Left lung (tissue), 14 donors: Measurements from ENCODE around the gene OSTM1. TPM values are rescaled to one million over a fixed set of nuclear protein-coding genes. Genes with fewer than 3 reads are reported as not detected.

Source experiments
- ATAC-seq: fragments of 200-7000 bp; cut with Tn5 transposase; one replicate; pipeline ENCODE4 v1.9.1; 2020; ENCODE audit warnings: moderate library complexity
- DNase-seq, 4 donors: peaks; one replicate each; pipeline ENCODE4 v3.0.0-alpha.2; 2013 to 2020
- H3K27ac ChIP-seq, 2 donors: fragments of 200-600 bp; sonication (generic) in 1 of 2; one replicate each; pipeline versions ENCODE4 v1.5.0 to v1.8.0; 2020 to 2021
- H3K27me3 ChIP-seq, 2 donors: fragments of 200-600 bp; sonication (generic) in 1 of 2; one replicate each; pipeline versions ENCODE4 v1.5.0 to v1.8.0; 2020 to 2021
- H3K36me3 ChIP-seq, 2 donors: fragments of 200-600 bp; sonication (generic) in 1 of 2; one replicate each; pipeline versions ENCODE4 v1.5.0 to v1.8.0; 2020 to 2021
- H3K4me1 ChIP-seq, 2 donors: fragments of 200-600 bp; one replicate each; pipeline ENCODE4 v1.8.0; 2021
- H3K4me3 ChIP-seq, 2 donors: fragments of 200-600 bp; sonication (generic) in 1 of 2; one replicate each; pipeline versions ENCODE4 v1.5.0 to v1.8.0; 2020 to 2021; ENCODE audit warnings: mild to moderate bottlenecking in 1 of 2
- H3K9me3 ChIP-seq, 2 donors: fragments of 200-600 bp; sonication (generic) in 1 of 2; one replicate each; pipeline versions ENCODE4 v1.5.0 to v1.8.0; 2020 to 2021
- CTCF ChIP-seq, 2 donors: fragments of 200-600 bp; sonication (generic) in 1 of 2; IDR thresholded peaks; one replicate each; pipeline versions ENCODE4 v1.5.0 to v1.8.0; 2021; ENCODE audit warnings: antibody characterized with exemption in 2 of 2
- intact Hi-C, 2 donors: fragments of 100-400 bp; cut with DNase I; formaldehyde crosslinking; loops; one replicate each; pipeline versions ENCODE4 v1.11.2 to v1.14.2; 2022
- long read RNA-seq, 12 donors: library from polyadenylated mRNA in 2 of 12; unstranded in 2 of 12; transcript quantifications; one replicate each; pipeline ENCODE4 v2.0.0 and lab custom pipeline, GENCODE V29; 2019 to 2026
- polyA plus RNA-seq, 6 donors: library from polyadenylated mRNA; unstranded; fragments of 120-200 nt; gene quantifications; one replicate each; pipeline ENCODE4 v1.2.1, GENCODE V29; 2013; ENCODE audit not compliant: insufficient read length in 6 of 6
- total RNA-seq, 2 donors: library from RNA; stranded (reverse); fragmentation: NEBNext Ultra II Directional; extraction: Animal tissue kit (Norgen Biotek cat#: 25700); gene quantifications; one replicate each; pipeline ENCODE4 v1.2.1, GENCODE V29; 2021
- donor health status: DM: no; HTN: yes; CAD: no.
- donor health status: DM: no; HTN: no; CAD: no.

OSTM1 gene, protein sequence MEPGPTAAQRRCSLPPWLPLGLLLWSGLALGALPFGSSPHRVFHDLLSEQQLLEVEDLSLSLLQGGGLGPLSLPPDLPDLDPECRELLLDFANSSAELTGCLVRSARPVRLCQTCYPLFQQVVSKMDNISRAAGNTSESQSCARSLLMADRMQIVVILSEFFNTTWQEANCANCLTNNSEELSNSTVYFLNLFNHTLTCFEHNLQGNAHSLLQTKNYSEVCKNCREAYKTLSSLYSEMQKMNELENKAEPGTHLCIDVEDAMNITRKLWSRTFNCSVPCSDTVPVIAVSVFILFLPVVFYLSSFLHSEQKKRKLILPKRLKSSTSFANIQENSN
- 10 to 100 TPM; 52.0 to 73.1 TPM for total RNA-seq
- polyA plus RNA-seq: 10 to 100 TPM; 17.7 to 23.8 (median 21.8) TPM
- long read RNA-seq, donor 1, full-length matches to known transcripts: 11 of 11 reads
- long read RNA-seq, donor 1, partial matches to known transcripts: 0 of 11 reads
- long read RNA-seq, donor 1, other reads (novel, unspliced or antisense): 0 of 11 reads
- long read RNA-seq, donor 2, full-length matches to known transcripts: 4 of 4 reads
- long read RNA-seq, donor 2, partial matches to known transcripts: 0 of 4 reads
- long read RNA-seq, donor 2, other reads (novel, unspliced or antisense): 0 of 4 reads
- long read RNA-seq, donor 3, full-length matches to known transcripts: 7 of 7 reads
- long read RNA-seq, donor 3, partial matches to known transcripts: 0 of 7 reads
- long read RNA-seq, donor 3, other reads (novel, unspliced or antisense): 0 of 7 reads
- long read RNA-seq, donor 4, full-length matches to known transcripts: 8 of 13 reads
- long read RNA-seq, donor 4, partial matches to known transcripts: 2 of 13 reads
- long read RNA-seq, donor 4, other reads (novel, unspliced or antisense): 3 of 13 reads
- long read RNA-seq, donor 5, full-length matches to known transcripts: 7 of 7 reads
- long read RNA-seq, donor 5, partial matches to known transcripts: 0 of 7 reads
- long read RNA-seq, donor 5, other reads (novel, unspliced or antisense): 0 of 7 reads
- long read RNA-seq, donor 6, full-length matches to known transcripts: 10 of 10 reads
- long read RNA-seq, donor 6, partial matches to known transcripts: 0 of 10 reads
- long read RNA-seq, donor 6, other reads (novel, unspliced or antisense): 0 of 10 reads
- long read RNA-seq, donor 7, full-length matches to known transcripts: 5 of 5 reads
- long read RNA-seq, donor 7, partial matches to known transcripts: 0 of 5 reads
- long read RNA-seq, donor 7, other reads (novel, unspliced or antisense): 0 of 5 reads
- long read RNA-seq, donor 8, full-length matches to known transcripts: 6 of 6 reads
- long read RNA-seq, donor 8, partial matches to known transcripts: 0 of 6 reads
- long read RNA-seq, donor 8, other reads (novel, unspliced or antisense): 0 of 6 reads
- long read RNA-seq, donor 9: 0 reads
- long read RNA-seq, donor 10, full-length matches to known transcripts: 2 of 6 reads
- long read RNA-seq, donor 10, partial matches to known transcripts: 3 of 6 reads
- long read RNA-seq, donor 10, other reads (novel, unspliced or antisense): 1 of 6 reads
- long read RNA-seq, donor 11, full-length matches to known transcripts: 16 of 16 reads
- long read RNA-seq, donor 11, partial matches to known transcripts: 0 of 16 reads
- long read RNA-seq, donor 11, other reads (novel, unspliced or antisense): 0 of 16 reads
- long read RNA-seq, donor 12, full-length matches to known transcripts: 13 of 13 reads
- long read RNA-seq, donor 12, partial matches to known transcripts: 0 of 13 reads
- long read RNA-seq, donor 12, other reads (novel, unspliced or antisense): 0 of 13 reads

- Histone ChIP-seq H3K27me3 (no peaks in the 10 kb centered on the region), H3K36me3 (no peaks in the 10 kb centered on the region), H3K4me1 (peaks cover 13 to 23% of the 10 kb centered on the region in 2 donors), H3K4me3 (peak within 1 kb of the TSS; percentile 84 to 91), H3K9me3 (no peaks in the 10 kb centered on the region), H3K27ac (peak within 1 kb of the TSS; percentile 77 to 87)
- peak; percentile 87 to 99 (median 92) for DNase-seq
- intact Hi-C loops: no loop called here
- peak; percentile 100 for ATAC-seq
- no peak for TF ChIP-seq CTCF (IDR thresholded peaks at IDR 0.05)
Measured at GRCh38 chr6:108074359-108075144, at the start of gene OSTM1. TSS of gene OSTM1 (minus strand) at chr6:108074741. CDS start at chr6:108074651, 90 bp downstream.

GRCh38 chr6:108123946-108124345 is 49.4 kb upstream of the OSTM1 start:
- DNase-seq: no peak
- peaks cover 34 to 99% of the 10 kb centered on the region in 2 donors for H3K27me3 ChIP-seq

DNA sequence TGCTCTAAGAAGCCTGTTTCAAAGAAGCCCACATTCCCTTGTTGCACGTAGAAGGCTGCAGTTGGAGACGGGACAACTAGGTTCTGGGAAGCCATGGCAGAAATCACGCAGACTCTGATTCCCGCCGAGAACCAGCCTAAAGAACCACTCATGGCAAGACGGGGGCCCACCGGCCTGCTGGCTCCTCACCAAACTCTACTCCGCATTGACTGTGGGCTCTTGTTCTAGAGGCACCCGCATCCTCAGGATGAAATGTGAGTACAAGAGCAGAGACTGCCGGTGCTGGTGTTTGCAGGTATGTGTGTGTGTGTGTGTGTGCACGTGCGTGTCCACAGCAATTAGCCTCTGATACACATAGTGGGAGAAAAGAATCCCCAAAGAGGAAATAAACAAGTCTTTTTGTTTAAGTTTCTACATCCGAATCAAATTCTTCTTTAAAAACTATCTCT is 49.0 kb upstream of the OSTM1 start:
- H3K27me3 ChIP-seq: peaks cover 38 to 99% of the 10 kb centered on the region in 2 donors

More at GRCh38 chr6:108123946-108124345, 49.4 kb upstream of the OSTM1 start:
- TF ChIP-seq CTCF (IDR thresholded peaks at IDR 0.05): no peak
- Histone ChIP-seq H3K4me3 (no peak overlapping the region), H3K36me3 (no peaks in the 10 kb centered on the region), H3K4me1 (peaks cover 5 to 8% of the 10 kb centered on the region in 2 donors), H3K9me3 (no peaks in the 10 kb centered on the region), H3K27ac (no peak overlapping the region)
- intact Hi-C loops: no loop called here
- no peak for ATAC-seq

More for the DNA sequence above, 49.0 kb upstream of the OSTM1 start:
- TF ChIP-seq CTCF (IDR thresholded peaks at IDR 0.05): no peak
- no peak overlapping the region for H3K4me3 ChIP-seq
- DNase-seq (no peak), ATAC-seq (no peak)
- H3K36me3 ChIP-seq: no peaks in the 10 kb centered on the region
- no peaks in the 10 kb centered on the region for H3K9me3 ChIP-seq
- intact Hi-C loops: no loop called here
- H3K4me1 ChIP-seq: peaks cover 9 to 12% of the 10 kb centered on the region in 2 donors
- no peak overlapping the region for H3K27ac ChIP-seq
